Thyroid gland (tissue), 4 donors: ENCODE measurements around the gene CIAO2B.

Source experiments
- POLR2A ChIP-seq, 2 donors: fragments of 450-650 bp; IDR thresholded peaks; one replicate each; pipeline ENCODE4 v1.6.1; 2017; ENCODE audit warnings: antibody characterized with exemption in 2 of 2, mild to moderate bottlenecking in 2 of 2, moderate library complexity in 1 of 2
- TF ChIP-seq, protein P1 (sequence below), 6 experiments: fragments of 200-600 bp in 3 of 6; fragments of 450-650 bp in 3 of 6; sonication (generic) in 3 of 6; IDR thresholded peaks; one replicate each; pipeline ENCODE4 v1.5.1; 2016 to 2019; ENCODE audit warnings: antibody characterized with exemption in 6 of 6, mild to moderate bottlenecking in 2 of 6, inconsistent platforms in 1 of 6, moderate library complexity in 1 of 6

DNA sequence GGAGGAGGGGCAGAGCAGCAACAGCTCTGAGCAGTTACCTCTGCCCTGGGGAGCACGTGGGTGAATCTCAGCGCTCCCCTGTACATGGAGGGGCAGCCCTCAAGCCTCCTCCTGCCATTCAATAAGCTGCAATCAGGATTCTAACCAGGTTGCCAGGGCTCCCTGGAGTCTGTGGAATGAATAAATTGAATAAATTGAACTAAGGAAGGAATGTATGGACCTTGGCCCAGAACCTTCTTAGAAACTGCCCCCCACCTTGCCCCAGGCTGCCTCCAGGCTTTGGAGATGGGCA is 14.0 kb downstream of the CIAO2B start:
- no peak for TF ChIP-seq POLR2A (IDR thresholded peaks at IDR 0.05)
- TF ChIP-seq, protein P1, sequence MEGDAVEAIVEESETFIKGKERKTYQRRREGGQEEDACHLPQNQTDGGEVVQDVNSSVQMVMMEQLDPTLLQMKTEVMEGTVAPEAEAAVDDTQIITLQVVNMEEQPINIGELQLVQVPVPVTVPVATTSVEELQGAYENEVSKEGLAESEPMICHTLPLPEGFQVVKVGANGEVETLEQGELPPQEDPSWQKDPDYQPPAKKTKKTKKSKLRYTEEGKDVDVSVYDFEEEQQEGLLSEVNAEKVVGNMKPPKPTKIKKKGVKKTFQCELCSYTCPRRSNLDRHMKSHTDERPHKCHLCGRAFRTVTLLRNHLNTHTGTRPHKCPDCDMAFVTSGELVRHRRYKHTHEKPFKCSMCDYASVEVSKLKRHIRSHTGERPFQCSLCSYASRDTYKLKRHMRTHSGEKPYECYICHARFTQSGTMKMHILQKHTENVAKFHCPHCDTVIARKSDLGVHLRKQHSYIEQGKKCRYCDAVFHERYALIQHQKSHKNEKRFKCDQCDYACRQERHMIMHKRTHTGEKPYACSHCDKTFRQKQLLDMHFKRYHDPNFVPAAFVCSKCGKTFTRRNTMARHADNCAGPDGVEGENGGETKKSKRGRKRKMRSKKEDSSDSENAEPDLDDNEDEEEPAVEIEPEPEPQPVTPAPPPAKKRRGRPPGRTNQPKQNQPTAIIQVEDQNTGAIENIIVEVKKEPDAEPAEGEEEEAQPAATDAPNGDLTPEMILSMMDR (IDR thresholded peaks at IDR 0.05) = no peak
